Effector memory CD4-positive, alpha-beta T cell (primary cell): ENCODE results near the gene ALOXE3.

Experiments
- DNase-seq, 3 donors: peaks; one replicate each; pipeline ENCODE4 v3.0.0-alpha.2; 2020
- H3K27ac ChIP-seq: 2 replicates; pipeline ENCODE4 v1.7.0; 2013; ENCODE audit warnings: mild to moderate bottlenecking, low read length, moderate library complexity; ENCODE audit not compliant: insufficient read depth, poor library complexity, severe bottlenecking
- H3K27me3 ChIP-seq: replicated peaks from 2 replicates; pipeline ENCODE4 v1.7.0; 2013; ENCODE audit warnings: mild to moderate bottlenecking, low read length; ENCODE audit not compliant: insufficient read depth, control insufficient read depth, poor library complexity, severe bottlenecking
- H3K36me3 ChIP-seq: 2 replicates; pipeline ENCODE4 v1.7.0; 2013; ENCODE audit warnings: mild to moderate bottlenecking, low read length, moderate library complexity; ENCODE audit not compliant: control insufficient read depth, insufficient read depth
- H3K4me1 ChIP-seq: 2 replicates; pipeline ENCODE4 v1.7.0; 2013; ENCODE audit warnings: low read length, mild to moderate bottlenecking; ENCODE audit not compliant: control insufficient read depth, insufficient read depth, poor library complexity, severe bottlenecking
- H3K4me3 ChIP-seq: 2 replicates; pipeline ENCODE4 v1.7.0; 2013; ENCODE audit warnings: low read length, low read depth, mild to moderate bottlenecking; ENCODE audit not compliant: insufficient read depth, poor library complexity, severe bottlenecking
- H3K9me3 ChIP-seq: 2 replicates; pipeline ENCODE4 v1.7.0; 2013; ENCODE audit warnings: mild to moderate bottlenecking, low read length, moderate library complexity; ENCODE audit not compliant: control insufficient read depth

The ALOXE3 gene

DNA sequence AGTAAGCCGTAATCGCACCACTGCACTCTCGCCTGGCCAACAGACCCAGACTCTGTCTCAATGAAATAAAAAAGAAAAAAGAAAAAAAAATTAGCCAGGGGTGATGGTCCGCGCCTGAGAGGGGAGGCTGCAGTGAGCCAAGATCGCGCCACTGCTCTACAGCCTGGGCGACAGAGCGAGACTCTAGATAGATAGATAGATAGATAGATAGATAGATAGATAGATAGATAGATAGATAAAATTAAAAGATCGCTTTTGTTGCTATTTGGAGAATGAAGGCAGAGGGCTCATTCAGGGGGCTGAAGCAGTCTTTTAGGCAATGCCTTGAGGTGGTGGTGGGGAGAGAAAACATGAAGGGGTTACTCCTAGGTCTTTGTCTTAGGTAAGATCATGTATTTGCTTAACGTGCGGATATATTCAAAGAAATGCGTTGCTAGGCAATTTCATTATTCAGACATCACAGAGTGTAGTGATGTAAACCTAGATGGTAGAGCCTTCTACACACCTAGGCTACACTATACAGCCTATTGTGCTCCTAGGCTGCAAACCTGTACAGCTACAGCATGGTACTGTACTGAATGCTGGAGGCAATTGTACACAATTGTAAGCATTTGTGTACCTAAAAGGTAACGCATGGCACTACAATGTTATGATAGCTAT, 9.9 kb upstream of the ALOXE3 start:
- H3K27me3 ChIP-seq, result no peaks in the 10 kb centered on the region

GRCh38 chr17:8126491-8127066, 8.3 kb upstream of the ALOXE3 start:
- Histone ChIP-seq H3K4me3 (peak overlapping the region; percentile 62), H3K36me3 (no peaks in the 10 kb centered on the region), H3K9me3 (no peaks in the 10 kb centered on the region), H3K27ac (peak overlapping the region; percentile 22), H3K4me1 (peaks cover 50% of the 10 kb centered on the region), H3K27me3 (no peaks in the 10 kb centered on the region)
- peak in 1 of 3 donors; percentile 41 for DNase-seq

More for the DNA sequence above, 9.9 kb upstream of the ALOXE3 start:
- Histone ChIP-seq H3K9me3 (no peaks in the 10 kb centered on the region), H3K4me3 (no peak overlapping the region), H3K36me3 (no peaks in the 10 kb centered on the region), H3K27ac (no peak overlapping the region), H3K4me1 (peaks cover 34% of the 10 kb centered on the region)
- DNase-seq, result no peak

- DNase-seq, result no peak
- Histone ChIP-seq H3K36me3 (no peaks in the 10 kb centered on the region), H3K9me3 (no peaks in the 10 kb centered on the region), H3K4me3 (peak overlapping the region; percentile 62), H3K27me3 (no peaks in the 10 kb centered on the region), H3K27ac (peak overlapping the region; percentile 22), H3K4me1 (peaks cover 55% of the 10 kb centered on the region)
Measured at GRCh38 chr17:8125947-8126490, 7.7 kb upstream of the ALOXE3 start.

DNA sequence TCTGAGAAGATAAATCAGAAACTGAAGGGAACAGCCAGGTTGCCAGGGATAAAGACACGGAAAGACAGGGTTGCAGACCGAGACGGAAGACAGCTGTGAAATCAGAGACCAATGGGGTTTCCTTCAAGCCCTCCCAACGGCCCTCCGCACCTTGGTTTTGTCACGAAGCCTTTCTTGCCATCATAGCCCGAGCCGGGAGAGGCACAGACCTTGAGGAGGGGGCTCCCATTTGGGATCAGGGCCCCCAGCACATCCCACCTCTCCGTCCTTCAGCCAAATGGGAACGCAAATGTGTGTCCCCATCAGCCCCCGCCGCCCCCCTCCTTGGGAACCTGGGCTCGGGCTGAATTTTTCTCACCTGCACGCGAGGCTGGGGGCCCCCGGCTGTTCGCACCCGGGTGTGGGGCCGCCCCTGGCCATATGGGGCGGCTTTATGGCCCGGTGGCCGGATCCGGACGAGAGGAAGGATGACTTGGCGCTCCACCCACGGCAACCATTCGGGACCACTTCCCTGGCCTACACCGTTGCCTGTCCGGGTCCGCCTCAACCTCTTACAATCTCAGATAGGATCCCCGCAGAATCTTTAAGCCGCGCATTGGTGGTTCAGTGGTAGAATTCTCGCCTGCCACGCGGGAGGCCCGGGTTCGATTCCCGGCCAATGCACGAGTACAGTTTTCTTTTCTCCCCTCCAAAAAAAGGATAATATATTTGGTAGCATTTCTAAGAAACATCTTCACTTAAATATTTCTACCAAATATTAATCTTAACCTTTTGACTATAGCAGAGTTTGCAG, 7.0 kb upstream of the ALOXE3 start:
- peak; percentile 76 to 87 (median 81) for DNase-seq
- no peak overlapping the region for H3K27ac ChIP-seq
- peaks cover 57% of the 10 kb centered on the region for H3K4me1 ChIP-seq
- H3K27me3 ChIP-seq, result no peaks in the 10 kb centered on the region
- H3K4me3 ChIP-seq, result peak overlapping the region; percentile 62
- no peaks in the 10 kb centered on the region for H3K9me3 ChIP-seq
- H3K36me3 ChIP-seq, result no peaks in the 10 kb centered on the region

- DNase-seq, result no peak
- H3K27me3 ChIP-seq, result no peaks in the 10 kb centered on the region
- H3K27ac ChIP-seq, result no peak overlapping the region
- peaks cover 57% of the 10 kb centered on the region for H3K4me1 ChIP-seq
- no peaks in the 10 kb centered on the region for H3K9me3 ChIP-seq
- no peaks in the 10 kb centered on the region for H3K36me3 ChIP-seq
- H3K4me3 ChIP-seq, result peak overlapping the region; percentile 62
Measured at GRCh38 chr17:8124350-8125153, 6.2 kb upstream of the ALOXE3 start.

DNA sequence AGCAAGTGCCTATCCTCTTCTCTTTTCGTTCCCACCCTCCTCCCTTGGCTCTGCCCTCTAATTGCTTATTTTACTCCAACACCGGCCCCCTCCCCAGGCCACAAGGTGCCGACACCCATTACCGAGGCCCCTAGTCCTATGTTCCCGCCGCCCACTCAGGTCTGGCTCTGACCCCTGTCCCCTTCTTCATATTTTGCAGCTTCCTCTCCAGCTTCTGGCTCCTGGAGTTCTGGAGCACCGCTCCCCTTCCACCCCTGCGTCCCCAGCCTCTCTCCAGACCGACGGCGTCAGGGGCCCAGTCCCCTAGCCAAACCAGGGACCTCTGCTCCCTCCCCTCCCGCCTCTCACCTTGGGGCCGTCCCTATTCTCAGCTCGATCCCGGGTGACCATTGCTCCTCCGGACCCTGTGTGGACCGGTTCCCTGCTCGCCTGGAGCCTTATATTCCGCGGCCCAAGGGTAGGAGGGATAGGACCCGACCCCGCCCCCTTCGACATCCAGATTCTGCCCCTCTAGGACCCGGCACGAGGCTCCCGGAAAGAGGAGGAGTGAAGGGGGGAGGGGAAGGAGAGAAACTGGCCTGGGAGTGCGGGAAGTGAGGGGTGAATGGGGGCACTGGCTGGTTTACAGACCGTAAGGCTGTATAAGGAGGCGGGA, 5.5 kb upstream of the ALOXE3 start, which contains the start of gene HES7:
Gene HES7 (minus strand): TSS at position 412 of the 655 bp plus-strand sequence. CDS start 22 bp downstream, at position 390.
- H3K9me3 ChIP-seq, result no peaks in the 10 kb centered on the region
- H3K4me3 ChIP-seq, result peak within 1 kb of the TSS; percentile 62
- no peak for DNase-seq
- no peaks in the 10 kb centered on the region for H3K27me3 ChIP-seq
- no peaks in the 10 kb centered on the region for H3K36me3 ChIP-seq
- no peak within 1 kb of the TSS for H3K27ac ChIP-seq
- H3K4me1 ChIP-seq, result peaks cover 57% of the 10 kb centered on the region

- peak overlapping the region; percentile 62 for H3K4me3 ChIP-seq
- peaks cover 62% of the 10 kb centered on the region for H3K4me1 ChIP-seq
- DNase-seq, result no peak
- no peaks in the 10 kb centered on the region for H3K36me3 ChIP-seq
- no peaks in the 10 kb centered on the region for H3K9me3 ChIP-seq
- H3K27me3 ChIP-seq, result no peaks in the 10 kb centered on the region
- H3K27ac ChIP-seq, result no peak overlapping the region
Measured at GRCh38 chr17:8122924-8123694, 4.8 kb upstream of the ALOXE3 start.

GRCh38 chr17:8122422-8122923, 4.2 kb upstream of the ALOXE3 start:
- H3K36me3 ChIP-seq, result no peaks in the 10 kb centered on the region
- H3K27ac ChIP-seq, result no peak overlapping the region
- H3K4me3 ChIP-seq, result peak overlapping the region; percentile 62
- no peaks in the 10 kb centered on the region for H3K9me3 ChIP-seq
- H3K4me1 ChIP-seq, result peaks cover 69% of the 10 kb centered on the region
- no peaks in the 10 kb centered on the region for H3K27me3 ChIP-seq
- DNase-seq, result no peak
